A673 (cell line): Measurements from ENCODE around the gene PPP1R12C.

Source experiments
- CTCF ChIP-seq: fragments of 300-800, 200-600 bp; sonication (generic); conservative IDR thresholded peaks from 2 replicates; pipeline ENCODE4 v1.5.1; 2017; ENCODE audit warnings: low read depth, mild to moderate bottlenecking, antibody characterized with exemption, low read length, moderate library complexity, mixed read lengths
- EZH2 ChIP-seq: fragments of 200-600 bp; sonication (generic); IDR thresholded peaks from 2 replicates; pipeline ENCODE4 v1.6.1; 2017; ENCODE audit warnings: borderline replicate concordance, low read depth, mild to moderate bottlenecking, mixed read lengths, antibody characterized with exemption, low read length; ENCODE audit not compliant: poor library complexity, severe bottlenecking

GRCh38 chr19:55053735-55054134, 63.7 kb downstream of the PPP1R12C start:
- TF ChIP-seq CTCF, result no peak
- TF ChIP-seq EZH2, result no peak
